Activated CD8-positive, alpha-beta T cell treated with anti-CD3 and anti-CD28 coated beads for 36 hours (primary cell): ENCODE data around the gene PHETA1. TPM values are rescaled to one million over a fixed set of nuclear protein-coding genes. Genes with fewer than 3 reads are reported as not detected.
"Not testable (repeated sequence)": the region's sequence is repeated elsewhere in the genome, so short reads cannot be mapped to it uniquely, and the experiment has no call there.

Experiments
- ATAC-seq: fragments of 200-7000 bp; cut with Tn5 transposase; one replicate; pipeline ENCODE4 v1.10.0; 2021; ENCODE audit warnings: mild to moderate bottlenecking, moderate library complexity
- CTCF ChIA-PET: fragments of 350-600 bp; sonication (Branson Sonifier 250); formaldehyde crosslinking; loops from one replicate; lab custom pipeline; 2021; ENCODE audit warnings: antibody characterized with exemption; lab: Charles Lee
- POLR2A ChIA-PET: fragments of 350-600 bp; sonication (Branson Sonifier 250); formaldehyde crosslinking; loops from one replicate; lab custom pipeline; 2021; ENCODE audit warnings: antibody characterized with exemption; lab: Charles Lee
- DNase-seq: peaks from one replicate; pipeline ENCODE4 v3.0.0-alpha.2; 2020
- H3K27ac Mint-ChIP-seq: one replicate; pipeline ENCODE4 v1.8.0; 2021; ENCODE audit warnings: mild to moderate bottlenecking, mixed read lengths
- H3K27me3 Mint-ChIP-seq: one replicate; pipeline ENCODE4 v1.8.0; 2021; ENCODE audit warnings: mixed read lengths
- H3K36me3 Mint-ChIP-seq: one replicate; pipeline ENCODE4 v1.8.0; 2021; ENCODE audit warnings: low read depth, mixed read lengths
- H3K4me1 Mint-ChIP-seq: one replicate; pipeline ENCODE4 v1.8.0; 2021; ENCODE audit warnings: low read depth, mixed read lengths
- H3K4me3 Mint-ChIP-seq: one replicate; pipeline ENCODE4 v1.8.0; 2021; ENCODE audit warnings: mild to moderate bottlenecking, moderate library complexity, mixed read lengths
- H3K9me3 Mint-ChIP-seq: one replicate; pipeline ENCODE4 v1.8.0; 2021; ENCODE audit warnings: mixed read lengths
- intact Hi-C: fragments of 100-400 bp; cut with micrococcal nuclease; formaldehyde crosslinking; loops from one replicate; pipeline ENCODE4 v1.10.0; 2022
- total RNA-seq, 2 experiments: library from RNA; stranded (reverse); gene quantifications; one replicate each; pipeline ENCODE4 v1.2.3, GENCODE V29; 2021
- TF ChIP-seq, protein P1 (sequence below): fragments of 200-600 bp; IDR thresholded peaks from one replicate; pipeline ENCODE4 v1.8.0; 2022; ENCODE audit warnings: antibody characterized with exemption, mild to moderate bottlenecking

Gene PHETA1
- total RNA-seq, 2 experiments from 2014 or later: 1.2 to 1.7 TPM

DNA sequence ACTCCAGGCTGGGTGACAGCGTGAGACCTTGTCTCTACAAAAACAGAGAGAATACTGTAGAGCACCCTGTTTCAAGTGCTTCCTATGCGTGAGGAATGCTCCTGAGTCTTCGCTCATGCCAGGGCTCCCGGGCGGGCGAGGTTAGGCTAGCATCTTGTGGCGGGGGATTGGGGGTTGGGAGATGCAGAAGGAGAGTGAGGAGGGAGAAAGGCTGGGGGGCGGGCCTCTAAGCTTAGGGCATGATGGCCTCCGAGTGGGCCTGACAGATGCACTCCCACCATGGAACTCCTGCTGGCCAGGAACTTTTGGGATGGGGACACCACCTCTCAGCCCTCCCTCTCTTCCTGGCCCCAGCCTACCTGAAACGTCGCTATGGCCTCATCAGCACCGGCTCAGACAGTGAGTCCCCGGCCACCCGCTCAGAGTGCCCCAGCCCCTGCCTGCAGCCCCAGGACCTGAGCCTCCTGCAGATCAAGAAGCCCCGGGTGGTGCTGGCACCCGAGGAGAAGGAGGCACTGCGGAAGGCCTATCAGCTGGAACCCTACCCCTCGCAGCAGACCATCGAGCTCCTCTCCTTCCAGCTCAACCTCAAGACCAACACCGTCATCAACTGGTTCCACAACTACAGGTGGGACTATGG is 27.3 kb downstream of the PHETA1 start:
- H3K4me3 Mint-ChIP-seq: no peak overlapping the region
- CTCF ChIA-PET: interaction anchor here (2.3 kb wide), 1 partner anchor 11 kb away, joined by 7 read pairs; no protein-coding TSS in a partner anchor
- POLR2A ChIA-PET: no interaction called here
- H3K9me3 Mint-ChIP-seq: no peaks in the 10 kb centered on the region
- no peaks in the 10 kb centered on the region for H3K4me1 Mint-ChIP-seq
- TF ChIP-seq, protein P1, sequence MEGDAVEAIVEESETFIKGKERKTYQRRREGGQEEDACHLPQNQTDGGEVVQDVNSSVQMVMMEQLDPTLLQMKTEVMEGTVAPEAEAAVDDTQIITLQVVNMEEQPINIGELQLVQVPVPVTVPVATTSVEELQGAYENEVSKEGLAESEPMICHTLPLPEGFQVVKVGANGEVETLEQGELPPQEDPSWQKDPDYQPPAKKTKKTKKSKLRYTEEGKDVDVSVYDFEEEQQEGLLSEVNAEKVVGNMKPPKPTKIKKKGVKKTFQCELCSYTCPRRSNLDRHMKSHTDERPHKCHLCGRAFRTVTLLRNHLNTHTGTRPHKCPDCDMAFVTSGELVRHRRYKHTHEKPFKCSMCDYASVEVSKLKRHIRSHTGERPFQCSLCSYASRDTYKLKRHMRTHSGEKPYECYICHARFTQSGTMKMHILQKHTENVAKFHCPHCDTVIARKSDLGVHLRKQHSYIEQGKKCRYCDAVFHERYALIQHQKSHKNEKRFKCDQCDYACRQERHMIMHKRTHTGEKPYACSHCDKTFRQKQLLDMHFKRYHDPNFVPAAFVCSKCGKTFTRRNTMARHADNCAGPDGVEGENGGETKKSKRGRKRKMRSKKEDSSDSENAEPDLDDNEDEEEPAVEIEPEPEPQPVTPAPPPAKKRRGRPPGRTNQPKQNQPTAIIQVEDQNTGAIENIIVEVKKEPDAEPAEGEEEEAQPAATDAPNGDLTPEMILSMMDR: no peak
- ATAC-seq: no peak
- no peaks in the 10 kb centered on the region for H3K27me3 Mint-ChIP-seq
- H3K36me3 Mint-ChIP-seq: no peaks in the 10 kb centered on the region
- H3K27ac Mint-ChIP-seq: no peak overlapping the region
- no peak for DNase-seq
- intact Hi-C loops: no loop called here

DNA sequence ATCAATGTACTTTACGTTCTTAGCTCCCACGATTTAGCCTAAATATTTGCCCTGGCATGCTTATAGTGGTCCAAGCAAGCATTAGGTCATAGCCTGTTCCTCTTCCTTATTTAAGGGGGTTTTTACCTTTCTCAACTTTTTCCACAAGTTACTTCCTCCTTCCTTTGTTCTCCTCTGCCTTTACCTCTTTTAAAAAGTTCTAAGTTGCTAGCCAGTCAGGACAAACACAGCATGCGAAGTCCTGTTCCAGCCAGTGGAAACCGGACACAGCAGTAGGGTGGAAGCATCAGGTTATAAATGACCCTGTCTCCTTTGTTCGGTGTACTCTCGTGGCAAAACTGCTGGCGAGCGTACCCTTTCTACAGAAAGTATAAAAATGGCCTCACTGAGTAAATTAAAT is 28.2 kb downstream of the PHETA1 start:
- CTCF ChIA-PET: interaction anchor here (2.3 kb wide), 1 partner anchor 10 kb away, joined by 7 read pairs; no protein-coding TSS in a partner anchor
- H3K27me3 Mint-ChIP-seq, DNase-seq, POLR2A ChIA-PET, H3K9me3 Mint-ChIP-seq, intact Hi-C loops, H3K36me3 Mint-ChIP-seq, H3K4me1 Mint-ChIP-seq, H3K27ac Mint-ChIP-seq, ATAC-seq, H3K4me3 Mint-ChIP-seq: not testable (repeated sequence)

DNA sequence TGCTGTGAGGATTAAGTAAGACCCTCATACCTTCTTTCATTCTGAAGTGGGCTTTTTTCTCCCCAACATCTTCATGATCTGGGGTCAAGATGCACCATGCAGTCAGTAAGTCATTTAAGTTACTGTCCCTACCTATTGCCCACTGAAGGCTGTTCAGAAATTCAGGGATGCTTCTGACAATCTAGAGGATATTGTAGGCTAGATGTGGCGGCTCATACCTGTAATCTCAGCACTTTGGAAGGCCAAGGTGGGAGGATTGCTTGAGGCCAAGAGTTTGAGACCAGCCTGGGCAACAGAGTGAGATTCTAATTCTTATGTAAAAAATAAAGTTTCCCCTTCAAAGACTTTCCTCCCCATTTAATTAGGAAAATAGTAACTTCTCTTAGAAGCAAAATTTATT is 28.7 kb downstream of the PHETA1 start:
- DNase-seq (no peak), ATAC-seq (no peak)
- no peaks in the 10 kb centered on the region for H3K4me1 Mint-ChIP-seq
- intact Hi-C loops: no loop called here
- ChIA-PET CTCF (interaction anchor here (2.3 kb wide), 1 partner anchor 10 kb away, joined by 7 read pairs; no protein-coding TSS in a partner anchor), POLR2A (no interaction called here)
- no peak overlapping the region for H3K27ac Mint-ChIP-seq
- H3K4me3 Mint-ChIP-seq: no peak overlapping the region
- TF ChIP-seq, protein P1: no peak
- no peaks in the 10 kb centered on the region for H3K36me3 Mint-ChIP-seq
- H3K27me3 Mint-ChIP-seq: no peaks in the 10 kb centered on the region
- no peaks in the 10 kb centered on the region for H3K9me3 Mint-ChIP-seq

DNA sequence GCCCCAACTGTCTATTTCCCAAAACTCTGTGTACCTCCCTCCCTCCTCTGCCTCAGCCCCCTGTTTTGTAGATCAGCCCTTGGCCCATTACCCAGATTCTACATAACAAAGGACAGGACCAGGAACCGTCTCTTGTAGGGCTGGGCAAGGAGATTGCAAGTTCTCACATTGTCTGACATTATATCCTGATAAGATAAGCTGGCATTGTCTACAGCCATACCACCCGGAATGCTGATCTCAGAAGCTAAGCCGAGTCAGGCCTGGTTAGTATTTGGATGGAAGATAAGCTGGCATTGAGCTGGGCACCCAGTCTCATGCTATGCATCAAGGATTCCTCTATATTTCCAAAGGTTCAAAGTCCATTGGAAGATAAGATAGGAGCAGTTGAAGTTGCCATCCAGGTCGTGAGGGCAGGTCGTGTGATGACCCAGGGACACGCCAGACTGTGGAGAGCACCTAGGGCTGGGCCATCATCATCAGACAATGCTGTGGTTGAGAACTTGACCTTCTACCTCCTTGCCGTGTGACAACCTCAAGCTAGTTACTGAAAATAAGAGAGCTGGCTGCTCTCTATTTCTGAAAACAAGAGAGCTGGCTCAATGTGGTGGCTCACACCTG is 29.5 kb downstream of the PHETA1 start:
- ATAC-seq: no peak
- POLR2A ChIA-PET: no interaction called here
- DNase-seq: no peak
- CTCF ChIA-PET: interaction anchor here (2.3 kb wide), 1 partner anchor 9 kb away, joined by 7 read pairs; no protein-coding TSS in a partner anchor
- no peaks in the 10 kb centered on the region for H3K36me3 Mint-ChIP-seq
- H3K4me3 Mint-ChIP-seq: no peak overlapping the region
- no peaks in the 10 kb centered on the region for H3K4me1 Mint-ChIP-seq
- no peaks in the 10 kb centered on the region for H3K27me3 Mint-ChIP-seq
- no peak overlapping the region for H3K27ac Mint-ChIP-seq
- intact Hi-C loops: no loop called here
- no peaks in the 10 kb centered on the region for H3K9me3 Mint-ChIP-seq
- TF ChIP-seq, protein P1: no peak

DNA sequence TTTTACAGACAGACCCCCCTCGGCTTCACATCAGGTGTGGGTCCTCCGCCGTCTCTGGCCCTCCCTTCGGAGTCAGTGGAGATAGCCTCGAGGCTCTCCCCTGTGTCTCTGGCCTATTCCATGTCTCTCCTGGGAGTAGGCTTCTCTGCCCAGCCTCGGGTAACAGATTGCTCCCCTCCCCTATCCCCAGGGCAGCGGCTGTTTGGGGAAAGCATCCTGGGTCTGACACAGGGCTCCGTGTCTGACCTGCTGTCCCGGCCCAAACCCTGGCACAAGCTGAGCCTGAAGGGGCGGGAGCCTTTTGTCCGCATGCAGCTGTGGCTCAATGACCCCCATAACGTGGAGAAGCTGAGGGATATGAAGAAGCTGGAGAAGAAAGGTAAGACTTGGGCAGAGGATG is 30.8 kb downstream of the PHETA1 start:
- Mint-ChIP-seq H3K9me3 (no peaks in the 10 kb centered on the region), H3K27me3 (no peaks in the 10 kb centered on the region), H3K27ac (no peak overlapping the region), H3K36me3 (no peaks in the 10 kb centered on the region), H3K4me3 (no peak overlapping the region), H3K4me1 (no peaks in the 10 kb centered on the region)
- intact Hi-C loops: no loop called here
- TF ChIP-seq, protein P1: no peak
- ChIA-PET CTCF (interaction anchor here (1.0 kb wide), 1 partner anchor 192 kb away, joined by 4 read pairs; no protein-coding TSS in a partner anchor), POLR2A (no interaction called here)
- no peak for DNase-seq
- no peak for ATAC-seq
